ENCODE data around the gene TESPA1.

- no peak for TF ChIP-seq CTCF (conservative IDR thresholded peaks at IDR 0.05; ENCODE audit: low read depth, low read length)
- no peak for TF ChIP-seq RAD21 (IDR thresholded peaks at IDR 0.05; ENCODE audit: low read length)
These were observed 2.8 kb downstream of the TESPA1 start for GRCh38 chr12:54981796-54982195.

Measured in IMR-90 (cell line).